MCF 10A (cell line): ENCODE measurements around the gene CCL15. TPM values are rescaled to one million over a fixed set of nuclear protein-coding genes. Genes with fewer than 3 reads are reported as not detected.

Experiments used
- BruUV-seq: library from RNA; stranded (reverse); fragments of 400-500 nt; replicated peaks from 2 replicates; lab custom pipeline; 2021; lab: Mats Ljungman, UMichigan
- CTCF ChIA-PET: fragments of 300-600 bp; sonication (Branson Sonifier 250); formaldehyde crosslinking; extraction: SDS; loops from one replicate; lab custom pipeline; 2021; ENCODE audit warnings: antibody characterized with exemption, inconsistent platforms; lab: Yijun Ruan, JAX
- POLR2A ChIA-PET: fragments of 300-600, 350-650 bp; sonication (Branson Sonifier 250); formaldehyde crosslinking; extraction: SDS; loops from one replicate; lab custom pipeline; 2020; ENCODE audit warnings: antibody characterized with exemption, inconsistent platforms; lab: Yijun Ruan, JAX
- DNase-seq: peaks from one replicate; pipeline ENCODE4 v3.0.0-alpha.2; 2018; ENCODE audit not compliant: unreplicated experiment
- H3K27ac Mint-ChIP-seq: one replicate; pipeline ENCODE4 v1.8.0; 2022; ENCODE audit warnings: mild to moderate bottlenecking, low read depth, mixed read lengths; ENCODE audit not compliant: unreplicated experiment
- H3K27me3 Mint-ChIP-seq: one replicate; pipeline ENCODE4 v1.8.0; 2022; ENCODE audit warnings: mixed read lengths; ENCODE audit not compliant: insufficient read depth, unreplicated experiment
- H3K36me3 Mint-ChIP-seq: one replicate; pipeline ENCODE4 v1.8.0; 2022; ENCODE audit warnings: mild to moderate bottlenecking, moderate library complexity, mixed read lengths; ENCODE audit not compliant: insufficient read depth, unreplicated experiment
- H3K4me1 Mint-ChIP-seq: one replicate; pipeline ENCODE4 v1.8.0; 2022; ENCODE audit warnings: mixed read lengths; ENCODE audit not compliant: insufficient read depth, unreplicated experiment
- H3K4me3 Mint-ChIP-seq: one replicate; pipeline ENCODE4 v1.8.0; 2022; ENCODE audit warnings: mild to moderate bottlenecking, moderate library complexity, mixed read lengths; ENCODE audit not compliant: unreplicated experiment
- H3K9me3 Mint-ChIP-seq: one replicate; pipeline ENCODE4 v1.8.0; 2022; ENCODE audit warnings: mixed read lengths; ENCODE audit not compliant: unreplicated experiment
- CTCF ChIP-seq: fragments of 200-600 bp; IDR thresholded peaks from one replicate; pipeline ENCODE4 v1.8.0; 2022; ENCODE audit warnings: antibody characterized with exemption, mild to moderate bottlenecking; ENCODE audit not compliant: unreplicated experiment
- intact Hi-C: fragments of 100-400 bp; cut with micrococcal nuclease; formaldehyde crosslinking; loops from 2 replicates; pipeline ENCODE4 v1.14.1; 2022
- total RNA-seq: library from RNA; stranded (reverse); gene quantifications from 2 replicates; pipeline ENCODE4 v1.2.3, GENCODE V29; 2022

The CCL15 gene
- total RNA-seq, 1 experiment from 2014 or later, result not detected

GRCh38 chr17:36002631-36003030 is 1.3 kb upstream of the CCL15 start:
- BruUV-seq, result no TSS peak
- ChIA-PET POLR2A (no interaction called here), CTCF (no interaction called here)
- H3K36me3 Mint-ChIP-seq, result no peaks in the 10 kb centered on the region
- H3K27me3 Mint-ChIP-seq, result peaks cover 32% of the 10 kb centered on the region
- intact Hi-C loops, result no loop called here
- no peaks in the 10 kb centered on the region for H3K4me1 Mint-ChIP-seq
- H3K4me3 Mint-ChIP-seq, result no peak overlapping the region
- no peak overlapping the region for H3K27ac Mint-ChIP-seq
- no peak for TF ChIP-seq CTCF
- no peak for DNase-seq
- H3K9me3 Mint-ChIP-seq, result no peaks in the 10 kb centered on the region

- CTCF ChIA-PET, result interaction anchor here (0.6 to 1.4 kb wide), 2 partner anchors 109 to 147 kb away, joined by 3 to 7 read pairs; no protein-coding TSS in a partner anchor
- Mint-ChIP-seq H3K9me3 (no peaks in the 10 kb centered on the region), H3K36me3 (no peaks in the 10 kb centered on the region), H3K27ac (no peak overlapping the region), H3K27me3 (peaks cover 38% of the 10 kb centered on the region), H3K4me3 (no peak overlapping the region), H3K4me1 (no peaks in the 10 kb centered on the region)
- no TSS peak for BruUV-seq
- DNase-seq, result no peak
- POLR2A ChIA-PET, result no interaction called here
- intact Hi-C loops, result no loop called here
- TF ChIP-seq CTCF, result no peak
Measured at GRCh38 chr17:36001862-36002603, 680 bp upstream of the CCL15 start.

GRCh38 chr17:36000732-36001109 is 632 bp downstream of the CCL15 start:
- Mint-ChIP-seq H3K9me3 (no peaks in the 10 kb centered on the region), H3K4me1 (no peaks in the 10 kb centered on the region), H3K36me3 (no peaks in the 10 kb centered on the region), H3K27me3 (peaks cover 52% of the 10 kb centered on the region), H3K27ac (no peak overlapping the region), H3K4me3 (no peak overlapping the region)
- POLR2A ChIA-PET, result interaction anchor here (0.6 kb wide), 1 partner anchor 113 kb away, joined by 4 read pairs; no protein-coding TSS in a partner anchor
- BruUV-seq, result no TSS peak
- no peak for DNase-seq
- no peak for TF ChIP-seq CTCF
- CTCF ChIA-PET, result interaction anchor here (1.4 kb wide), 1 partner anchor 148 kb away, joined by 7 read pairs; no protein-coding TSS in a partner anchor
- intact Hi-C loops, result no loop called here

GRCh38 chr17:35998756-35999155 is 2.6 kb downstream of the CCL15 start:
- intact Hi-C loops, result no loop called here
- Mint-ChIP-seq H3K4me1 (no peaks in the 10 kb centered on the region), H3K27me3 (peaks cover 59% of the 10 kb centered on the region), H3K9me3 (no peaks in the 10 kb centered on the region), H3K36me3 (no peaks in the 10 kb centered on the region), H3K27ac (no peak overlapping the region), H3K4me3 (no peak overlapping the region)
- DNase-seq, result no peak
- BruUV-seq, result no TSS peak
- CTCF ChIA-PET, result interaction anchor here (1.0 kb wide), 1 partner anchor 150 kb away, joined by 3 read pairs; no protein-coding TSS in a partner anchor
- no peak for TF ChIP-seq CTCF
- POLR2A ChIA-PET, result no interaction called here
